ENCODE results near the gene NPLOC4.

GRCh38 chr17:81578038-81578441, 58.9 kb downstream of the NPLOC4 start:
- no peak for TF ChIP-seq CTCF (IDR thresholded peaks at IDR 0.05)
- no peak for TF ChIP-seq POLR2A (IDR thresholded peaks at IDR 0.05)

Measured in heart left ventricle (tissue), 13 donors.